ENCODE data around the gene CCDC32.

DNA sequence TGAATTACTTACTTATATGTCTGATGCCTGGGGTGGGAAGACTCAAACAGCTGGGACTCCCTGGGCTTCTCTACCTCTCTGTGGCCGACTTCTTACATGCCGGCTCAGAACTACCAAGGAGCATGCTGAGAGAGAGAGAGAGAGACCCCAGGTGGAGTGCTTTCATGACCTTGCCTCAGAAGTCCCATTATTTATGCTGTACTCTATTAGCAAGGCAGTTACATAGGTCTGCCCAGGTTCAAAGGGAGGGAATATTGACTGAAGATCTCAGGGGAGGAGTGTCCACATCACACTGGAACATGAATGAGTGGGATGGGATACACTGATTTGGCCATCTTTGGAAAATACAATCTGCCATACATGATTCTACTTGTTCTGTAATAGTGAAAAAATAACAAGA is 16.2 kb downstream of the CCDC32 start:
- TF ChIP-seq, protein P1, sequence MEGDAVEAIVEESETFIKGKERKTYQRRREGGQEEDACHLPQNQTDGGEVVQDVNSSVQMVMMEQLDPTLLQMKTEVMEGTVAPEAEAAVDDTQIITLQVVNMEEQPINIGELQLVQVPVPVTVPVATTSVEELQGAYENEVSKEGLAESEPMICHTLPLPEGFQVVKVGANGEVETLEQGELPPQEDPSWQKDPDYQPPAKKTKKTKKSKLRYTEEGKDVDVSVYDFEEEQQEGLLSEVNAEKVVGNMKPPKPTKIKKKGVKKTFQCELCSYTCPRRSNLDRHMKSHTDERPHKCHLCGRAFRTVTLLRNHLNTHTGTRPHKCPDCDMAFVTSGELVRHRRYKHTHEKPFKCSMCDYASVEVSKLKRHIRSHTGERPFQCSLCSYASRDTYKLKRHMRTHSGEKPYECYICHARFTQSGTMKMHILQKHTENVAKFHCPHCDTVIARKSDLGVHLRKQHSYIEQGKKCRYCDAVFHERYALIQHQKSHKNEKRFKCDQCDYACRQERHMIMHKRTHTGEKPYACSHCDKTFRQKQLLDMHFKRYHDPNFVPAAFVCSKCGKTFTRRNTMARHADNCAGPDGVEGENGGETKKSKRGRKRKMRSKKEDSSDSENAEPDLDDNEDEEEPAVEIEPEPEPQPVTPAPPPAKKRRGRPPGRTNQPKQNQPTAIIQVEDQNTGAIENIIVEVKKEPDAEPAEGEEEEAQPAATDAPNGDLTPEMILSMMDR (IDR thresholded peaks at IDR 0.05), result no peak
- no peak for TF ChIP-seq POLR2A (IDR thresholded peaks at IDR 0.05)
